Neural cell (in vitro differentiated cells): ENCODE measurements around the gene GNPTAB. TPM values are rescaled to one million over a fixed set of nuclear protein-coding genes. Genes with fewer than 3 reads are reported as not detected.

Source experiments
- H2AFZ ChIP-seq: fragments of 200-600, 300-800 bp; sonication (generic), shearing (Covaris generic); 2 replicates; pipeline ENCODE4 v1.6.0; 2014; ENCODE audit warnings: low read depth, mild to moderate bottlenecking, antibody characterized with exemption, low read length, moderate library complexity
- H3F3A ChIP-seq: fragments of 200-600 bp; shearing (Covaris generic); 2 replicates; pipeline ENCODE4 v1.6.1; 2016; ENCODE audit warnings: mild to moderate bottlenecking, moderate library complexity, mixed read lengths, antibody characterized with exemption, low read length; ENCODE audit not compliant: insufficient read depth, poor library complexity, severe bottlenecking
- H3K27ac ChIP-seq: fragments of 200-600, 300-800 bp; sonication (generic), shearing (Covaris generic); 2 replicates; pipeline ENCODE4 v1.5.1; 2014; ENCODE audit warnings: mild to moderate bottlenecking, low read length, moderate library complexity
- H3K27me3 ChIP-seq: fragments of 300-800, 200-600 bp; sonication (generic), shearing (Covaris generic); 2 replicates; pipeline ENCODE4 v1.6.0; 2014; ENCODE audit warnings: mild to moderate bottlenecking, low read depth, low read length, moderate library complexity; ENCODE audit not compliant: insufficient read depth
- H3K36me3 ChIP-seq: fragments of 300-800, 200-600 bp; sonication (generic), shearing (Covaris generic); 2 replicates; pipeline ENCODE4 v1.5.1; 2014; ENCODE audit warnings: mild to moderate bottlenecking, antibody characterized with exemption, low read length, moderate library complexity; ENCODE audit not compliant: insufficient read depth
- H3K4me2 ChIP-seq: fragments of 300-800, 200-600 bp; sonication (generic), shearing (Covaris generic); 2 replicates; pipeline ENCODE4 v1.6.0; 2014; ENCODE audit warnings: mild to moderate bottlenecking, low read length
- H3K4me3 ChIP-seq: fragments of 300-800, 200-600 bp; sonication (generic), shearing (Covaris generic); 2 replicates; pipeline ENCODE4 v1.5.1; 2014; ENCODE audit warnings: mild to moderate bottlenecking, low read length, moderate library complexity
- H3K79me2 ChIP-seq: fragments of 200-600 bp; shearing (Covaris generic); replicated peaks from 2 replicates; pipeline ENCODE4 v1.6.0; 2014; ENCODE audit warnings: mild to moderate bottlenecking, low read length, moderate library complexity; ENCODE audit not compliant: insufficient read depth
- H3K9ac ChIP-seq: fragments of 300-800, 200-600 bp; sonication (generic), shearing (Covaris generic); 2 replicates; pipeline ENCODE4 v1.6.1; 2016; ENCODE audit warnings: mild to moderate bottlenecking, low read length, mixed read lengths
- H3K9me2 ChIP-seq: fragments of 200-600 bp; shearing (Covaris generic); 2 replicates; pipeline ENCODE4 v1.6.1; 2016; ENCODE audit warnings: mild to moderate bottlenecking, low read length, mixed read lengths; ENCODE audit not compliant: insufficient read depth
- H3K9me3 ChIP-seq: fragments of 200-600, 300-800 bp; sonication (generic), shearing (Covaris generic); 2 replicates; pipeline ENCODE4 v1.6.1; 2016; ENCODE audit warnings: mild to moderate bottlenecking, mixed run types, low read length, moderate library complexity, mixed read lengths
- H4K20me1 ChIP-seq: fragments of 200-600 bp; shearing (Covaris generic); 2 replicates; pipeline ENCODE4 v1.6.1; 2016; ENCODE audit warnings: mild to moderate bottlenecking, mixed run types; ENCODE audit not compliant: insufficient read depth
- EP300 ChIP-seq: fragments of 450-650 bp; conservative IDR thresholded peaks from 2 replicates; pipeline ENCODE4 v1.6.1; 2014; ENCODE audit warnings: antibody characterized with exemption, mild to moderate bottlenecking, moderate library complexity; ENCODE audit not compliant: poor library complexity, severe bottlenecking
- EZH2 ChIP-seq: fragments of 200-600, 300-800 bp; shearing (Covaris generic), sonication (generic); IDR thresholded peaks from 2 replicates; pipeline ENCODE4 v1.6.1; 2014; ENCODE audit warnings: antibody characterized with exemption, low read length, borderline replicate concordance, mild to moderate bottlenecking; ENCODE audit not compliant: insufficient read depth, poor library complexity, severe bottlenecking
- MXI1 ChIP-seq: fragments of 450-650 bp; conservative IDR thresholded peaks from 2 replicates; pipeline ENCODE4 v1.6.1; 2014; ENCODE audit warnings: antibody characterized with exemption, mild to moderate bottlenecking; ENCODE audit not compliant: poor library complexity, severe bottlenecking
- POLR2AphosphoS5 ChIP-seq: IDR thresholded peaks from 2 replicates; pipeline ENCODE4 v1.6.1; 2012
- RAD21 ChIP-seq: fragments of 450-650 bp; conservative IDR thresholded peaks from 2 replicates; pipeline ENCODE4 v1.6.1; 2014; ENCODE audit warnings: antibody characterized with exemption, mild to moderate bottlenecking, moderate library complexity
- SMC3 ChIP-seq: fragments of 450-650 bp; conservative IDR thresholded peaks from 2 replicates; pipeline ENCODE4 v1.6.1; 2014; ENCODE audit warnings: antibody characterized with exemption, mild to moderate bottlenecking, moderate library complexity; ENCODE audit not compliant: poor library complexity
- TAF1 ChIP-seq: IDR thresholded peaks from 2 replicates; pipeline ENCODE4 v1.6.1; 2012; ENCODE audit warnings: low read depth
- polyA plus RNA-seq: library from polyadenylated mRNA; depleted of rRNA; stranded (reverse); fragments of >200 nt; gene quantifications from 2 replicates; pipeline ENCODE4 v1.2.3, GENCODE V29; 2014
- TF ChIP-seq, protein P1 (sequence below): fragments of 450-650 bp; IDR thresholded peaks from 2 replicates; pipeline ENCODE4 v1.5.1; 2014; ENCODE audit warnings: antibody characterized with exemption, mild to moderate bottlenecking, moderate library complexity; ENCODE audit not compliant: poor library complexity, severe bottlenecking
- TF ChIP-seq, protein P2 (sequence below): IDR thresholded peaks from 2 replicates; pipeline ENCODE4 v1.6.1; 2012; ENCODE audit warnings: borderline replicate concordance

The GNPTAB gene
- polyA plus RNA-seq, 1 donor from 2014 or later = 80.0 TPM

DNA sequence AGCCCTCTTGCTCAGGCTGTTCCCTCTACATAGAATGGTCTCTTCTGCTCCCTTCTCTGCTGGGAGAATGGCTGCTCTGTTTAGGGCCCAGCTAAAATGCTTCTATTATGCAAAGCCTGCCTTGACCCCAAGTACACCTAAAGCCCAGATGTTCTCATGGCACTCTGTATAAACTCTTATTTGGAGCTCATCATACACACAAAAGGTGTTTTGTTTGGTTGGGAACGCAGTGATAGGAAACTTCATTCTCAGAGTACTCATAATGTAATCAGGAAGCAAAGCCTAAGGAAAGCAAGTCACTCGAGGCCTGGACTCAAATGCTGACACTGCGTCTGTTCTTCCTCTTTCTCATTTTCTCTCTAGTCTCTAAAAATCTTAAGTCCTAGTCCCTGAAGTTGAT lies 53.3 kb downstream of the GNPTAB start:
- no peaks in the 10 kb centered on the region for H3F3A ChIP-seq
- no peaks in the 10 kb centered on the region for H3K79me2 ChIP-seq
- H3K27ac ChIP-seq = no peak overlapping the region
- no peaks in the 10 kb centered on the region for H3K36me3 ChIP-seq
- no peaks in the 10 kb centered on the region for H3K9me3 ChIP-seq
- no peaks in the 10 kb centered on the region for H4K20me1 ChIP-seq
- TF ChIP-seq SMC3 (no peak), POLR2AphosphoS5 (no peak), MXI1 (no peak), TAF1 (no peak), RAD21 (no peak), EZH2 (no peak), EP300 (no peak)
- TF ChIP-seq, protein P1, sequence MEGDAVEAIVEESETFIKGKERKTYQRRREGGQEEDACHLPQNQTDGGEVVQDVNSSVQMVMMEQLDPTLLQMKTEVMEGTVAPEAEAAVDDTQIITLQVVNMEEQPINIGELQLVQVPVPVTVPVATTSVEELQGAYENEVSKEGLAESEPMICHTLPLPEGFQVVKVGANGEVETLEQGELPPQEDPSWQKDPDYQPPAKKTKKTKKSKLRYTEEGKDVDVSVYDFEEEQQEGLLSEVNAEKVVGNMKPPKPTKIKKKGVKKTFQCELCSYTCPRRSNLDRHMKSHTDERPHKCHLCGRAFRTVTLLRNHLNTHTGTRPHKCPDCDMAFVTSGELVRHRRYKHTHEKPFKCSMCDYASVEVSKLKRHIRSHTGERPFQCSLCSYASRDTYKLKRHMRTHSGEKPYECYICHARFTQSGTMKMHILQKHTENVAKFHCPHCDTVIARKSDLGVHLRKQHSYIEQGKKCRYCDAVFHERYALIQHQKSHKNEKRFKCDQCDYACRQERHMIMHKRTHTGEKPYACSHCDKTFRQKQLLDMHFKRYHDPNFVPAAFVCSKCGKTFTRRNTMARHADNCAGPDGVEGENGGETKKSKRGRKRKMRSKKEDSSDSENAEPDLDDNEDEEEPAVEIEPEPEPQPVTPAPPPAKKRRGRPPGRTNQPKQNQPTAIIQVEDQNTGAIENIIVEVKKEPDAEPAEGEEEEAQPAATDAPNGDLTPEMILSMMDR = no peak
- TF ChIP-seq, protein P2, sequence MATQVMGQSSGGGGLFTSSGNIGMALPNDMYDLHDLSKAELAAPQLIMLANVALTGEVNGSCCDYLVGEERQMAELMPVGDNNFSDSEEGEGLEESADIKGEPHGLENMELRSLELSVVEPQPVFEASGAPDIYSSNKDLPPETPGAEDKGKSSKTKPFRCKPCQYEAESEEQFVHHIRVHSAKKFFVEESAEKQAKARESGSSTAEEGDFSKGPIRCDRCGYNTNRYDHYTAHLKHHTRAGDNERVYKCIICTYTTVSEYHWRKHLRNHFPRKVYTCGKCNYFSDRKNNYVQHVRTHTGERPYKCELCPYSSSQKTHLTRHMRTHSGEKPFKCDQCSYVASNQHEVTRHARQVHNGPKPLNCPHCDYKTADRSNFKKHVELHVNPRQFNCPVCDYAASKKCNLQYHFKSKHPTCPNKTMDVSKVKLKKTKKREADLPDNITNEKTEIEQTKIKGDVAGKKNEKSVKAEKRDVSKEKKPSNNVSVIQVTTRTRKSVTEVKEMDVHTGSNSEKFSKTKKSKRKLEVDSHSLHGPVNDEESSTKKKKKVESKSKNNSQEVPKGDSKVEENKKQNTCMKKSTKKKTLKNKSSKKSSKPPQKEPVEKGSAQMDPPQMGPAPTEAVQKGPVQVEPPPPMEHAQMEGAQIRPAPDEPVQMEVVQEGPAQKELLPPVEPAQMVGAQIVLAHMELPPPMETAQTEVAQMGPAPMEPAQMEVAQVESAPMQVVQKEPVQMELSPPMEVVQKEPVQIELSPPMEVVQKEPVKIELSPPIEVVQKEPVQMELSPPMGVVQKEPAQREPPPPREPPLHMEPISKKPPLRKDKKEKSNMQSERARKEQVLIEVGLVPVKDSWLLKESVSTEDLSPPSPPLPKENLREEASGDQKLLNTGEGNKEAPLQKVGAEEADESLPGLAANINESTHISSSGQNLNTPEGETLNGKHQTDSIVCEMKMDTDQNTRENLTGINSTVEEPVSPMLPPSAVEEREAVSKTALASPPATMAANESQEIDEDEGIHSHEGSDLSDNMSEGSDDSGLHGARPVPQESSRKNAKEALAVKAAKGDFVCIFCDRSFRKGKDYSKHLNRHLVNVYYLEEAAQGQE = no peak
- no peak overlapping the region for H3K4me2 ChIP-seq
- H3K9me2 ChIP-seq = no peaks in the 10 kb centered on the region
- H3K4me3 ChIP-seq = no peak overlapping the region
- no peak overlapping the region for H3K9ac ChIP-seq
- no peaks in the 10 kb centered on the region for H3K27me3 ChIP-seq
- H2AFZ ChIP-seq = no peak overlapping the region

DNA sequence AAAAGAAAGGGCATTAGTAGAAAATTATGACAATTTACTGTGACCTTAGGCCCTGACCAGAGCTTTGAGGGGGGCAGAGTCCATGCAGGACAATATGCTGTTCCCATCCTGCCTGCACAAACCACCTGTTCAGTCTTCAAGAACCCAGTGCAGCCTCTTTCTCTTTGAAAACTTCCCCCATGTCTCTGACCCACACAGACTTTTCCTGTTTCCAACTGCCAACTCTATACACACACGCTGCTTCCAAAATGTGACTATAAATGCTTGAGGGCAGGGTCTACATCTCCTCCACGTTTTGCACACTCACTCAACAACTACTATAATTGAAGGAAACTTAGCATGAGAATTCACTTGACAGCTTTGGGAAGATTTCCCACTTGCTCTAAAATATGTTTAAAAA lies 54.9 kb downstream of the GNPTAB start:
- TF ChIP-seq RAD21 (no peak), MXI1 (no peak), SMC3 (no peak), EZH2 (no peak), POLR2AphosphoS5 (no peak), EP300 (no peak), TAF1 (no peak)
- TF ChIP-seq, protein P1 = no peak
- TF ChIP-seq, protein P2 = no peak
- Histone ChIP-seq H3K9me2 (no peaks in the 10 kb centered on the region), H2AFZ (no peak overlapping the region), H3F3A (no peaks in the 10 kb centered on the region), H3K27me3 (no peaks in the 10 kb centered on the region), H3K9me3 (no peaks in the 10 kb centered on the region), H3K4me3 (no peak overlapping the region), H3K4me2 (no peak overlapping the region), H4K20me1 (no peaks in the 10 kb centered on the region), H3K27ac (no peak overlapping the region), H3K36me3 (no peaks in the 10 kb centered on the region), H3K9ac (no peak overlapping the region), H3K79me2 (no peaks in the 10 kb centered on the region)
